A673 (cell line): ENCODE measurements around the gene POLDIP3.

ENCODE experiments used
- CTCF ChIP-seq: fragments of 300-800, 200-600 bp; sonication (generic); conservative IDR thresholded peaks from 2 replicates; pipeline ENCODE4 v1.5.1; 2017; ENCODE audit warnings: low read depth, mild to moderate bottlenecking, antibody characterized with exemption, low read length, moderate library complexity, mixed read lengths
- EZH2 ChIP-seq: fragments of 200-600 bp; sonication (generic); IDR thresholded peaks from 2 replicates; pipeline ENCODE4 v1.6.1; 2017; ENCODE audit warnings: borderline replicate concordance, low read depth, mild to moderate bottlenecking, mixed read lengths, antibody characterized with exemption, low read length; ENCODE audit not compliant: poor library complexity, severe bottlenecking

DNA sequence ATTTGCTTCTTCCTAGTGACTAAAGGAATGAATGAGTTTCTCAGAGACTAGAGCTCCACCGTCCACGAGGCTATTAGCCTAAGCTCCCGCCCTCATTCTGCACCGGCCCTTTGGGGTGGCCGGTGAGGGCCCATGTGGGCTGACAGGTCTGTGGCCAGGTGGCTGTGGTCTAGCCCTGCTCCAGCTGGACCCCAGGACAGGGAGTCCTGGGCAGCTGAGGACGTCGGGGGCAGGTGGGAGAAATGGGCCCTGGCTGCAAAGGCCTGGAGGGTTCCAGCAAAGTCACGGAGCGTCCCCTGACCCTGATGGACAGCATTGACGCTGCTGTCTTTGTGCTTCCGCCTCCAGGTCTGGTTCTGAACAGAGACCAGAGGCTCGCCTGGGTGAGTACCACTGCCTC, 48.7 kb downstream of the POLDIP3 start:
- TF ChIP-seq EZH2 (no peak), CTCF (no peak)
